ENCODE measurements around the gene HTT. TPM values are rescaled to one million over a fixed set of nuclear protein-coding genes. Genes with fewer than 3 reads are reported as not detected.

Gene HTT
- total RNA-seq, 1 experiment from 2014 or later, result 37.4 TPM

- POLR2A ChIA-PET, result no interaction called here
- RAD21 ChIA-PET (ENCODE audit: low non-redundant PET in 1 of 2, low total read pairs in 2 of 2, uncharacterized antibody in 2 of 2, unreplicated experiment in 2 of 2), result no interaction called here
- no peak overlapping the region for H3K27ac ChIP-seq (ENCODE audit: low read depth, low read length)
- H3K4me2 ChIP-seq (ENCODE audit: low read length), result no peak overlapping the region
- no peak overlapping the region for H2AFZ ChIP-seq (ENCODE audit: low read depth, low read length, poor library complexity, severe bottlenecking)
- no peak overlapping the region for H3K4me3 ChIP-seq (replicated peaks in 1 of 2; ENCODE audit: low read depth in 1 of 2, low read length in 2 of 2)
- no TSS peak for BruUV-seq (replicated peaks)
- intact Hi-C loops (cut with micrococcal nuclease), result no loop called here
- H4K20me1 ChIP-seq (ENCODE audit: insufficient read depth), result no peaks in the 10 kb centered on the region
- H3K9me3 ChIP-seq (ENCODE audit: control insufficient read depth in 1 of 2, insufficient read depth in 1 of 2, low read depth in 1 of 2, low read length in 2 of 2), result no peaks in the 10 kb centered on the region
- H3K27me3 ChIP-seq (ENCODE audit: insufficient read depth, low read length), result no peaks in the 10 kb centered on the region
- no peak overlapping the region for H3K9ac ChIP-seq (ENCODE audit: low read length)
- H3K36me3 ChIP-seq (ENCODE audit: control insufficient read depth in 1 of 2, insufficient read depth in 2 of 2, low read length in 2 of 2), result no peaks in the 10 kb centered on the region
- no peaks in the 10 kb centered on the region for H3K9me2 ChIP-seq (ENCODE audit: insufficient read depth)
- no peaks in the 10 kb centered on the region for H3K79me2 ChIP-seq (ENCODE audit: insufficient read depth, low read length)
- H3K4me1 ChIP-seq (ENCODE audit: control insufficient read depth in 1 of 2, insufficient read depth in 2 of 2, low read length in 2 of 2), result peaks cover 0 to 10% of the 10 kb centered on the region in 2 experiments; a peak in 2 of 4 replicates
- CTCF ChIA-PET, result interaction anchor here (1.5 kb wide), 1 partner anchor 56 kb away, joined by 4 read pairs; no protein-coding TSS in a partner anchor
- DNase-seq (ENCODE audit: low read depth, low spot score) (no peak), ATAC-seq (no peak)
- TF ChIP-seq CEBPB (IDR thresholded peaks at IDR 0.05; ENCODE audit: low read depth), result no peak
- TF ChIP-seq CTCF (IDR thresholded peaks at IDR 0.05 in 2 of 3, conservative IDR thresholded peaks at IDR 0.05 in 1 of 3; ENCODE audit: borderline replicate concordance in 1 of 3, insufficient read depth in 1 of 3, low read depth in 2 of 3, low read length in 2 of 3), result no peak
- no peak for TF ChIP-seq JUND (IDR thresholded peaks at IDR 0.05)
- TF ChIP-seq TCF7L2 (IDR thresholded peaks at IDR 0.05; ENCODE audit: borderline replicate concordance, extremely low read depth, insufficient read depth, insufficient read length), result no peak
- TF ChIP-seq CBX3 (IDR thresholded peaks at IDR 0.05; ENCODE audit: low read depth), result no peak
- no peak for TF ChIP-seq SP1 (IDR thresholded peaks at IDR 0.05; ENCODE audit: low read depth)
- TF ChIP-seq POLR2AphosphoS5 (IDR thresholded peaks at IDR 0.05; ENCODE audit: low read depth, low read length), result no peak
- TF ChIP-seq ZBTB33 (IDR thresholded peaks at IDR 0.05; ENCODE audit: extremely low read depth, insufficient replicate concordance, low read length), result no peak
- no peak for TF ChIP-seq ZFX (IDR thresholded peaks at IDR 0.05)
- no peak for TF ChIP-seq ZNF274 (IDR thresholded peaks at IDR 0.05; ENCODE audit: low read depth, low read length)
- no peak for TF ChIP-seq MAX (IDR thresholded peaks at IDR 0.05)
- no peak for TF ChIP-seq ATF3 (IDR thresholded peaks at IDR 0.05)
These were observed 40.2 kb upstream of the HTT start for GRCh38 chr4:3034231-3034630.
